Measurements from ENCODE around the gene RHO.

DNA sequence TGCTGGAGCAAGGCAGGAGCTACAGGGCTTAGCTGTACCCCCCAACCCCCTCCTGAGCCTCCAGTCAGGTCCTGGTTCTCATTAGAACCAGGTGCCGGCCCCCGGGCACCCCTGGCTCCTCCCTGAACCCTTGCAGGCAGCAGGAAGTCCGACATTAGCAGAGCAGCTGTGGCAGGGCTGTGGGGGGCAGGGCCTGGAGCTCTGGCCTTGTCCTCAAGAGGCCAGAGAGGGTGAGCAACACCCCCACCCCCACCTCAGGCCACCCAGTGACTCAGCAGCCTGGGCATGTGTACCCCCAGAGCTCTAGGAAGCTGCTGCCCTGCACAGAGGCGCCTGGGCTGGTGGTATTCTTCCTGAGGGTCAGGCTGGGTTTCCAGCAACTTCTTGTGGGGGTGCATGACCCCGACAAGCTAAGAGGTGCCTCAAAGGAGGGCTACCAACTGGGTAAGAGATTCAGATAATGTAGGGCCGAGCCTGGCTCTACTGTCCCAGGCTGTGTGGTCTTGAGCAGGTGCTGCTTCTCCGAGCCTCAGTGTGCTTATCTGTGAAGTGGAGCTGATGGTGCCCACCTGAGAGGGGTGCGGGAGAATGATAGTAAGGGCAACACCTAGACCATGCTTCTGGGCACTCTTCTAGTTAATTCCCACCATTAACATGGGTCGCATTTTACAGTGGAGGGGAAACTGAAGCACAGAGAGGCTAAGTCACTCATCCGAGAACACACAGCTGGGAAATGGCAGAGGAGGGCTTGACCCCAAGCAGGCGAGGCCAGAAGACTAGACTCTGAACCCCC lies 30.5 kb downstream of the RHO start:
- TF ChIP-seq, protein P1, sequence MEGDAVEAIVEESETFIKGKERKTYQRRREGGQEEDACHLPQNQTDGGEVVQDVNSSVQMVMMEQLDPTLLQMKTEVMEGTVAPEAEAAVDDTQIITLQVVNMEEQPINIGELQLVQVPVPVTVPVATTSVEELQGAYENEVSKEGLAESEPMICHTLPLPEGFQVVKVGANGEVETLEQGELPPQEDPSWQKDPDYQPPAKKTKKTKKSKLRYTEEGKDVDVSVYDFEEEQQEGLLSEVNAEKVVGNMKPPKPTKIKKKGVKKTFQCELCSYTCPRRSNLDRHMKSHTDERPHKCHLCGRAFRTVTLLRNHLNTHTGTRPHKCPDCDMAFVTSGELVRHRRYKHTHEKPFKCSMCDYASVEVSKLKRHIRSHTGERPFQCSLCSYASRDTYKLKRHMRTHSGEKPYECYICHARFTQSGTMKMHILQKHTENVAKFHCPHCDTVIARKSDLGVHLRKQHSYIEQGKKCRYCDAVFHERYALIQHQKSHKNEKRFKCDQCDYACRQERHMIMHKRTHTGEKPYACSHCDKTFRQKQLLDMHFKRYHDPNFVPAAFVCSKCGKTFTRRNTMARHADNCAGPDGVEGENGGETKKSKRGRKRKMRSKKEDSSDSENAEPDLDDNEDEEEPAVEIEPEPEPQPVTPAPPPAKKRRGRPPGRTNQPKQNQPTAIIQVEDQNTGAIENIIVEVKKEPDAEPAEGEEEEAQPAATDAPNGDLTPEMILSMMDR (IDR thresholded peaks at IDR 0.05) = no peak
- TF ChIP-seq POLR2AphosphoS5 (IDR thresholded peaks at IDR 0.05) (no peak), POLR2A (IDR thresholded peaks at IDR 0.05) (no peak)
